NCI-H2196 treated with DMSO at 0.1 percent for 48 hours (cell line): Measurements from ENCODE around the gene COL5A3.
"Not testable (repeated sequence)": the region's sequence is repeated elsewhere in the genome, so short reads cannot be mapped to it uniquely, and the experiment has no call there.

ENCODE experiments used
- DNase-seq: peaks from one replicate; lab custom pipeline; 2025; ENCODE audit not compliant: unreplicated experiment; lab: John Stamatoyannopoulos, UW

COL5A3 gene

GRCh38 chr19:9972103-9972502, 38.2 kb downstream of the COL5A3 start:
- no peak for DNase-seq

- no peak for DNase-seq
Observed at GRCh38 chr19:9971166-9971897, 39.0 kb downstream of the COL5A3 start.

DNA sequence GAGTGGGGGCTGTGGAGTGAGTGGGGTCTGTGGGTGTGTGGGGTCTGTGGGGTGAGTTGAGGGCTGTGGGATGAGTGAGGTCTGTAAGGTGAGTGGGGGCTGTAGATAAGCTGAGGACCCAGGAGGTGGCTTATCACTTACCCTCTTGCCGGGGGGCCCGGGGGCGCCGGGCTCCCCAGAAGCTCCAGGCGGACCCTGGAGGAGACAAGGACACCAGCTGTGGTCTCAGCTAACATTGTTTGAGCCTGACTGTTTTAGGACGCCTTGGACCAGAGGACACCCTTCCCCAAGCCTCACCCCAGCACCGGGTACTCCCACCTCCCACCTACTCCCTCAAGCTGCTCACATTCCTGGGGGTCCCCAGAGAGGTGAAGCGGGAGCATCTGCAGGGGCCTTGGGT, 39.8 kb downstream of the COL5A3 start:
- DNase-seq, result no peak

- no peak for DNase-seq
Observed at GRCh38 chr19:9969688-9969975, 40.7 kb downstream of the COL5A3 start.

DNA sequence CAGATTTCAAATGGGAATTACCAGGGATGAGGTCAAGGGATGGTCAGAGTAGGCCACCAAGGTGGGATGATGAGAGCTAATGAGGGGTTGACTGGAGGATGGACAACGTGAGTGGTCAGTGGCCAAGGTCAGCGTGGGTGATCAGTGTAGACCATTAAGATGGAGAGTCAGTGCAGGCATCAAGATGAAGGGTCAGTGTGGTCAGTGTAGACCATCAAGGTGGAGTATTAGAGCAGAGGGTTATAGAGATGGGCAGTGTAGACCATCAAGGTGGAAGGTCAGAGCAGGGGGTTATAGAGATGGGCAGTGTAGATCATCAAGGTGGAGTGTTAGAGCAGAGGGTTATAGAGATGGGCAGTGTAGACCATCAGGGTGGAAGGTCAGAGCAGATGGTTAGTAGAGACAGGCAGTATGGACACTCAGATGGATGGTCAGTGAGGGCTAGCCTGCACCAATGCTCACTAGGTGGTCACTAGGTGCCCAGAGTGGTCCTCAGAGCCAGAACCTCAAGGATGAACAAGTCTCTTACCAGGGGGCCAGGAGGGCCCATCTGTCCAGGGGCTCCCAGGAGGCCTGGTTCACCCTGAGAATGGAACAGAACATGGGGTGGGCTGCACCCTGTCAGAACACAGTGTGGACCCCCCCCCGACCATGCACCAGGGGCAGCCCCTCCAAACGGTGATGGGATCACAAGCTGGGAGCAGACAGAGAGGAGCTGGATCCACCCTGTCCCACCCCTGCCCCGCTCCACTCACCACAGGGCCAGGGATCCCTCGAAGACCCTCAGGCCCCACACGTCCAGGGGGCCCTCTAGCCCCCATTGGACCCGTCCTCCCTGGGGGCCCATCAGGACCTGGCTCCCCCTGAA, 41.2 kb downstream of the COL5A3 start:
- DNase-seq, result no peak

DNA sequence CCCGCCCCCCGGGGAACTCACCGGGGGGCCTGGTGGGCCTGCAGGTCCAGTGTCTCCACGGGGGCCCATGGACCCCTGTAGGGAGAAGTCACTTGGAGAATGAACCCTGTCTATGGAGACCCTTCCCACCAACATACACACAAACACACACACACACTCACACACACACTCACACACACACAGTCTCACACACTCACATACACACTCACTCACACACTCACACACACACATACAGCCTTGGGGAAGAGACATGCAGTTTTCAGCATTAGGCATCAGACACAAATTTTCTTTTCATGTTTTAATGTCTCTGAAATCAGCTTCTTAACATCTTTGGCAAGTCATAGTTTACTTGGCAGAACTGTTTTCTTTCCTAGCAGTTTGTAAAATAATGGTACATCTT, 43.0 kb downstream of the COL5A3 start:
- DNase-seq, result no peak

GRCh38 chr19:9966448-9966847, 43.9 kb downstream of the COL5A3 start:
- no peak for DNase-seq

- no peak for DNase-seq
Observed at GRCh38 chr19:9966024-9966423, 44.3 kb downstream of the COL5A3 start.

DNA sequence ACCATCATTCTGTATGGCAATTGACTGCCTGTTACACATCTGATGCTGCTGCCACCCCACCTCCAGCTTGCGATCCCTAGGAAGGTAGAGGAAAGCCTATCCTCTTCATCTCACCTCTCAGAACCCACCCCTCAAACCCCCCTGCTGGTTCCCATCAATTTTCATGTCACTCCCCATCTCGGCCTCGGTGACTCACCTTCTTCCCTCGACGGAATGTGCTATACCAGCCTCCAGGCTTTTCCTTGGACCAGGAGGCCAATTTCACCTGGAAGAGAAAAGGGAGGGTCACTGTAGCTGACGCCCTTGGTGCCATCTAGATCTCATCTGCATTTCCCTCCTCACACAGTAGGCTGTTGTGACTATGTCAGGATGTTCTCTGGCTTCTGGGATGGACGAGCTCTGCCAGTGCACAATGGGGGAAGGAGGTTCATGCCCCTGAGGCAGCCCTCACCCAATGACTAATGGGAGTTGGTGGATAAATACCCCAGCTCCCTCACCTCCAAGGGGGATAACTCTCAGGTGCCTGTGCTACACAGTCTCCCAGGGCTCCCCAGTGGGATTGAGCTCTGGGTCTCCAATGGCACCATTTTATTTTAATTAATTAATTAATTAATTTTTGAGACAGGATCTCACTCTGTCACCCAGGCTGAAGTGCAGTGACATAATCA, 47.5 kb downstream of the COL5A3 start:
- no peak for DNase-seq

DNA sequence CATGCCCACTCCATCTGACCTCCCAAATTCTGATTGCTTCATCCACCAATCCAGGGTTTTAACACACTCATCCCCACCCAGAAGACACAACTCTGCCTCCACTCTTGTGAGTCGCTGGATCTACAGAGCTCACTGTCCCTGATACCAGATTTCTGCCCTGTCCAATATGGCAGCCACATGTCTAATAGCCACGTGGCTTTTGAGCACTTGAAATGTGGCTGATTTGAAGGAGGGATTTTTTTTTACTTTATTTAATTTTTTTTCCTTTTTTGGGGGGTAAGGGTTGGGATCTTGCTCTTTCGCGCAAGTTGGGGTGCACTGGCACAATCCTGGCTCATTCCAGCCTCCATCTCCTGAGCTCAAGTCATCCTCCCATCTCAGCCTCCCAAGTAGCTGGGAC, 49.2 kb downstream of the COL5A3 start:
- no peak for DNase-seq

DNA sequence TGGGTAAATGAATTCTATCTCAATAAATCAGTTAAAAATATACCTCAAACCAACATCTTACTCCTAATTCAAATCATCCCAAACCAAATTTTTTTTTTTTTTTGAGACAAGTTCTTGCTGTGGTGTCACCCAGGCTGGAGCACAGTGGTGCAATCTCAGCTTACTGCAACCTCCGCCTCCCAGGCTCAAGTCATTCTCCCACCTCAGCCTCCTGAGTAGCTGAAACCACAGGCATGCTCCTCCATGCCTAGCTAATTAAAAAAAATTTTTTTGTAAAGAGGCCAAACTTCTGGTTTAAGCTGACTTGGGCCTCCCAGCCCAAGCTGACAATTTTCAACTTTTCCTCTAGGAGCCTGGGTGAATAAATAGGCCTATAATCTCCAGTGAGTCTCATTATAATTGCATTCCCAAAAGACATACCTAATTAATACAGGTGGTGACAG, 51.9 kb downstream of the COL5A3 start:
- no peak for DNase-seq

DNA sequence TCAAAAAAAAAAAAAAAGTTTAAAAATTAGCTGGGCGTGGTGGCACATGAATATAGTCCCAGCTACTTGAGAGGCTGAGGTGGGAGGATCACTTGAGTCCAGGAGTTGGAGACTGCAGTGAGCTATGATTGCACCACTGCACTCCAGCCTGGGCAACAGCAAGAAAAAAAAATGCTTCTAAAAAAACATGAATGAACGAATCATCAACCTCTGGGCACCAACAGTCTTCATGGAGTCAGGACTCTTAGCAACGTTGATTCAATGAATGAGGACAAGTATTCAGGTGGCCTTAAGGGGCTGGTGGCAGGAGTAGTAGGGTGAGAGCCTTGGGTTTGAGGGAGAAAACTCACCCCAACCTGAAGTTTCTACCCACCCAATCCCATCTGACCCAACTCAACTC, 53.3 kb downstream of the COL5A3 start:
- DNase-seq, result no peak

- no peak for DNase-seq
Observed at GRCh38 chr19:9953802-9954542, 56.3 kb downstream of the COL5A3 start.

GRCh38 chr19:9952276-9952675, 58.0 kb downstream of the COL5A3 start:
- no peak for DNase-seq

DNA sequence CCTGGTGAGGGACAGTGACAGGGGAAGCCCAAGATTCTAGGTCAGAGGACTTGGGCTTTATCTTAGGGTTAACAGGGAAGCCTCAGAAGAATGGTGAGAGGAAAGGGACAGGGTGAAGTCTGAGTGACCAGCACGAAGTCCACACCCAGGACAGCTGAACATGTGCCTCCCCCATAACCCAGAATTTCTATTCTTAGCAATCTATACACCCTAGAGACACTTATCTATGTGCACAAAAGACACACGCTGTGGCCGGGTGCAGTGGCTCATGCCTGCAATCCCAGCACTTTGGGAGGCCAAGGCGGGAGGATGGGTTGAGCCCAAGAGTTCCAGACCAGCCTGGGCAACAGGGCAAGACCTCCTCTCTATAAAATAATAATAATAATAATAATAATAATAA, 62.9 kb downstream of the COL5A3 start:
- no peak for DNase-seq

GRCh38 chr19:9946528-9947125, 63.7 kb downstream of the COL5A3 start:
- DNase-seq, result not testable (repeated sequence)

GRCh38 chr19:9945319-9945966, 64.9 kb downstream of the COL5A3 start:
- DNase-seq, result no peak

GRCh38 chr19:9943744-9944143, 66.6 kb downstream of the COL5A3 start:
- no peak for DNase-seq

DNA sequence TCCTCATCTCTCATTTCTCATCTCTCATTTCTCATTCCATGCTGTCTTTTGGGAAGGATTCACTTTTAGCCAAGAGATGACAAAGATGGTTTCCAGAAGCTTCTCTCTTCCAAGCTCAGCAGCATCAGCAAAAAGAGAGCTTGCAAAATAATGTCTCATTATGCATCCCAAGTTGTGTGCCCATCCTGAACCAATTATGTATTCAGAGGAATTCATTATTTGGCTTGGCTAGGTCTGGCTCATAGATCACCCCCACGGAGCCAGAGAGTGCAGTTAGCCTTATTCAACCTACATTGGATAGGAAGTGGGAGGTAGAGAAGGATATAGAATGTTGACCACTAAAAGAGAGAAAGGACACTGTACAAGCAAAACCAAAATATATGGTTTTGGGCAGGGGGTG, 68.6 kb downstream of the COL5A3 start:
- DNase-seq, result no peak

DNA sequence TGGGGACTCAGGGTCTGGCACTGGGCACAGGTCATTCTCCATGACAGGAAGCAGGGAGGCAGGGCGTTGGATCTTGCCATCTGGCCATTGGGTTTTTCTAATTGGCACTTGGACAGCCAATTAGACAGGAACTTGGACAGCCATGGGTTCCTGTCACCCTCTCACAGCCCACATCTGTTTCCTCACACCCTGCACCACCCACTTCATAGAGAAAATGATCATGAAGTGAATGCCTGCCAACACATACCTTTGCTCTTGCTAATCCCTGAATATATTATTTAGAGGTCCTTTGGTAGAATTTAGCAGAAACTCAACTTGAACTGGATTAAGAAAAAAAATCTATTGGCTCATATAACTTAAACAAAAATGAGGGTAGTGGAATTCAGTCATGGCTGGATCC, 69.1 kb downstream of the COL5A3 start:
- DNase-seq, result no peak
